Tibial artery (tissue), 4 donors: ENCODE measurements around the gene PUDP.
"Not testable (repeated sequence)": the region's sequence is repeated elsewhere in the genome, so short reads cannot be mapped to it uniquely, and the experiment has no call there.

ENCODE experiments used
- DNase-seq, 2 donors: peaks; one replicate each; pipeline ENCODE4 v3.0.0-alpha.2; 2019
- H3K27ac ChIP-seq, 2 donors: fragments of 200-600 bp; sonication (generic) in 1 of 2; 1 replicate in 1 of 2; 2 replicates in 1 of 2; pipeline ENCODE4 v1.5.1; 2018 to 2019; ENCODE audit warnings: mild to moderate bottlenecking in 1 of 2
- H3K27me3 ChIP-seq, 2 donors: fragments of 200-600 bp; sonication (generic) in 1 of 2; one replicate each; pipeline versions ENCODE4 v1.5.1 to v1.6.0; 2016 to 2019
- H3K36me3 ChIP-seq, 3 donors: fragments of 200-600 bp; sonication (generic) in 2 of 3; one replicate each; pipeline ENCODE4 v1.5.1; 2016 to 2019; ENCODE audit warnings: mild to moderate bottlenecking in 2 of 3
- H3K4me1 ChIP-seq, 4 donors: fragments of 200-600 bp; sonication (generic) in 2 of 4; 1 replicate in 3 of 4; 2 replicates in 1 of 4; pipeline ENCODE4 v1.5.1; 2016 to 2019
- H3K4me3 ChIP-seq, 2 donors: fragments of 200-600 bp; sonication (generic) in 1 of 2; 1 replicate in 1 of 2; 2 replicates in 1 of 2; pipeline ENCODE4 v1.5.1; 2018 to 2019; ENCODE audit warnings: mild to moderate bottlenecking in 2 of 2
- H3K9me3 ChIP-seq, 3 donors: fragments of 200-600 bp; sonication (generic) in 1 of 3; one replicate each; pipeline ENCODE4 v1.5.1; 2016 to 2019
- CTCF ChIP-seq, 2 experiments: fragments of 200-600 bp in 1 of 2; fragments of 450-650 bp in 1 of 2; IDR thresholded peaks; one replicate each; pipeline ENCODE4 v1.5.1; 2017 to 2019; ENCODE audit warnings: antibody characterized with exemption in 2 of 2, mild to moderate bottlenecking in 1 of 2, moderate library complexity in 1 of 2
- intact Hi-C: fragments of 100-400 bp; cut with DNase I; formaldehyde crosslinking; loops from one replicate; pipeline ENCODE4 v1.15.0; 2023; ENCODE audit warnings: low total_unique reads

PUDP gene

DNA sequence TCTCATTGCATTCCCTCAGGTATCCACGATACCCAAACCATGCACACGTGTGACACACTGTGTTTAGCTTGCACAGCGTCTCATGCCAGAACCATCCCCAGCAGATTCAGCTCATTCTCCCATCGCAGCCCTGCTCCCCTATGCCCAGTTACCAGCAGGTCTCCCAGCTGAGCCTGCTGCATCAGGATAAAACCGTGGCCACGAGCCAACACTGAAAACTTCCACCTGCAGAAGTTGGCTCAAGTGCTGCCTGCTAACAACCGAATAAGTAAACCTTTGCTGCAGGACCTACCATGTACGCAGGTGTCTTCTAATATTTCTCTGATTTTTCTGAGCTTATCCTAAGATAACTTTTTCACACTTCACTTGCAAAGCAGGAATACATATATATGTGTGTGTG is 120.9 kb downstream of the PUDP start:
- no peak for DNase-seq
- H3K27ac ChIP-seq, result no peak overlapping the region
- H3K4me1 ChIP-seq, result no peaks in the 10 kb centered on the region
- H3K27me3 ChIP-seq, result no peaks in the 10 kb centered on the region
- TF ChIP-seq CTCF (IDR thresholded peaks at IDR 0.05), result no peak
- H3K4me3 ChIP-seq, result no peak overlapping the region
- H3K36me3 ChIP-seq, result no peaks in the 10 kb centered on the region
- H3K9me3 ChIP-seq, result no peaks in the 10 kb centered on the region
- intact Hi-C loops, result no loop called here

DNA sequence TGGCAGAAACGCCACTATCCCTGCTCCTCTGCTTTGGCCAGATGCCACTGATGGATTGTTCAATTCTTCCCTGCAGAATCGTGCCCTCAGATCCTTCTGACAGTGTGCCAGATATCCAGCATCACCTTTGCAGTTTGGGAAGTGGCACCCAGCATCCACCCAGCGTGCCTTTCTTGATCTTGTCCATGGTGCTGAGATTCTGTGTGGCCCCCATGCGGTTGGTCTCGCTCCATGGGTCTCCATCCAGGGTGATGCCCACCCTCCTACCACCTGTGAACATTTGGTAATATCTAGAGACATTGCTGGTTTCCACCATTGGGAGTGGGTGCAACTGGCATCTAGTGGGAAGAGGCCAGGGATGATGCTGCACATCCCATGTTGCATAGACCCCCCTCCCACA is 121.6 kb downstream of the PUDP start:
- H3K36me3 ChIP-seq, DNase-seq, H3K27me3 ChIP-seq, H3K4me1 ChIP-seq, H3K9me3 ChIP-seq, H3K27ac ChIP-seq, H3K4me3 ChIP-seq, intact Hi-C loops: not testable (repeated sequence)

DNA sequence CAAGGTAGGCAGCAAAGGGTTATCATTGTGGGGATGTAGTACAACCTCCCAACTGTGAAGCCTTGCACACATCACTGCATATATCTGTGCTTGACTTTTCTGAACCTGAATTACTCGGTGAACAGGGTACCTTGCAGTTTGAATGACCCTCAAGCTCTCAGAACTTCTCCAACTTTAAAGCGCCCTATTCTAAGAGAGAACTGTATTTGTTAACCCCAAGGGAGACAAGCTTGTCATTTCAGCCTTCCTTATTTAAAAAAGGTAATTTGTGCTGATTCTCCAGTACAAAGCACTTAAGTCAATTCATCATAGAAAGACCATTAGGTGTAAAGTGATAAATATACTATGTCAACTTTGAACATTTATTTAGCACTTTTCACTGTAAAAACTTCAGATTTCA is 122.5 kb downstream of the PUDP start:
- no peak overlapping the region for H3K27ac ChIP-seq
- no peaks in the 10 kb centered on the region for H3K36me3 ChIP-seq
- intact Hi-C loops, result no loop called here
- no peak for DNase-seq
- H3K4me1 ChIP-seq, result no peaks in the 10 kb centered on the region
- H3K27me3 ChIP-seq, result no peaks in the 10 kb centered on the region
- no peaks in the 10 kb centered on the region for H3K9me3 ChIP-seq
- no peak for TF ChIP-seq CTCF (IDR thresholded peaks at IDR 0.05)
- no peak overlapping the region for H3K4me3 ChIP-seq

DNA sequence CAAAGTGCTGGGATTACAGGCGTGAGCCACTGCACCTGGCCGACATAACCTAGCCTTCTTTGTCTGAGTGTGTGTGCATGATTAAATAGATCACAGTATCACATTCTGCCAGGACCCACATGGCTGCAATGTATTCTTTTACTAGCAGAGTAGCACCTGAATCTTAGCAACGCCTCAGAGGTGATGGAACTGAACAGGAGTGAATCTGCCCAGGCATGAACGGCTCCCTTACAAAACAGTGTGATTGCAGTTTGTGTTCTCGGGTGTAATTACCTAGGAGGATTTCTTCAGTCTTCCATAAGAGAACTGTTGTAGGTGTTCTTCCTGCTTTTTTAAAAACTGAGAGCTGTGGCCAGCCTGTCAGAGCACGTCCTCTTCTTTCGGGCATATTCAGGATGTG is 123.1 kb downstream of the PUDP start:
- H3K27me3 ChIP-seq, result no peaks in the 10 kb centered on the region
- H3K4me3 ChIP-seq, result no peak overlapping the region
- no peak for TF ChIP-seq CTCF (IDR thresholded peaks at IDR 0.05)
- no peak for DNase-seq
- H3K9me3 ChIP-seq, result no peaks in the 10 kb centered on the region
- H3K36me3 ChIP-seq, result no peaks in the 10 kb centered on the region
- H3K4me1 ChIP-seq, result no peaks in the 10 kb centered on the region
- no peak overlapping the region for H3K27ac ChIP-seq
- intact Hi-C loops, result no loop called here

GRCh38 chrX:7022996-7023395 is 125.0 kb downstream of the PUDP start:
- H3K27me3 ChIP-seq, H3K4me1 ChIP-seq, H3K27ac ChIP-seq, H3K36me3 ChIP-seq, DNase-seq, H3K4me3 ChIP-seq, H3K9me3 ChIP-seq, intact Hi-C loops: not testable (repeated sequence)

GRCh38 chrX:7021991-7022390 is 126.0 kb downstream of the PUDP start:
- Histone ChIP-seq H3K4me1 (no peaks in the 10 kb centered on the region), H3K27me3 (no peaks in the 10 kb centered on the region), H3K9me3 (no peaks in the 10 kb centered on the region), H3K36me3 (no peaks in the 10 kb centered on the region), H3K27ac (no peak overlapping the region), H3K4me3 (no peak overlapping the region)
- no peak for DNase-seq
- TF ChIP-seq CTCF (IDR thresholded peaks at IDR 0.05), result no peak
- intact Hi-C loops, result no loop called here

DNA sequence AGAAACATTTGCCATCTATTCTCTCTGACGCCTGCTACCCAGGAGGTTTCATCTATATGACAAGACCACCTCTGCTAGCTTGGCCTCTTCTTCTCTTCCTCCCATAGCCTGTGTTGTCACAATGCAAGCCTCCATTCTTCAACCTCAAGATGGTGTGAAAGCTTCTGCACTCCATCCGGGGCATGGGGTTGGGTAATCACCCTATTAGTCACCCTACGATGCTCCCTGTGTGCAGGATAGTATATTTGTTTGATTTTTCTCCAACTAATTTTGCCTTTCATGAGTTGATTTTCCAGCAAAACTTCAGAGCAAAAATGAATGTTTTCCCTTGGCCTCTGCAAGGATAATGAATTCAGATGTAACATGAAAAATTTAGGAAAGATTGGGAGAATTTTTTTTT is 128.4 kb downstream of the PUDP start:
- no peaks in the 10 kb centered on the region for H3K27me3 ChIP-seq
- H3K27ac ChIP-seq, result no peak overlapping the region
- intact Hi-C loops, result no loop called here
- no peak for TF ChIP-seq CTCF (IDR thresholded peaks at IDR 0.05)
- H3K36me3 ChIP-seq, result no peaks in the 10 kb centered on the region
- H3K4me3 ChIP-seq, result no peak overlapping the region
- no peaks in the 10 kb centered on the region for H3K9me3 ChIP-seq
- no peaks in the 10 kb centered on the region for H3K4me1 ChIP-seq
- DNase-seq, result no peak

GRCh38 chrX:7012262-7012834 is 135.6 kb downstream of the PUDP start:
- H3K4me1 ChIP-seq, H3K27ac ChIP-seq, DNase-seq, H3K36me3 ChIP-seq, H3K9me3 ChIP-seq, H3K4me3 ChIP-seq, intact Hi-C loops, H3K27me3 ChIP-seq: not testable (repeated sequence)

- H3K4me1 ChIP-seq, H3K4me3 ChIP-seq, H3K36me3 ChIP-seq, H3K9me3 ChIP-seq, H3K27me3 ChIP-seq, H3K27ac ChIP-seq, DNase-seq, intact Hi-C loops: not testable (repeated sequence)
These were observed 137.1 kb downstream of the PUDP start for GRCh38 chrX:7010897-7011296.

- H3K36me3 ChIP-seq, H3K27me3 ChIP-seq, DNase-seq, H3K9me3 ChIP-seq, H3K27ac ChIP-seq, H3K4me3 ChIP-seq, intact Hi-C loops, H3K4me1 ChIP-seq: not testable (repeated sequence)
These were observed 140.6 kb downstream of the PUDP start for GRCh38 chrX:7007328-7007727.
